Stomach (tissue), 9 donors: Measurements from ENCODE around the gene PKDCC. TPM values are rescaled to one million over a fixed set of nuclear protein-coding genes. Genes with fewer than 3 reads are reported as not detected.

Source experiments
- DNase-seq, 2 donors: peaks; one replicate each; pipeline versions ENCODE4 v3.0.0 to v3.0.0-alpha.2; 2013 to 2019
- H3K27ac ChIP-seq, 5 donors: fragments of 200-600 bp in 4 of 5; sonication (generic) in 4 of 5; one replicate each; pipeline ENCODE4 v1.5.1; 2013 to 2019; ENCODE audit warnings: mild to moderate bottlenecking in 1 of 5, moderate library complexity in 1 of 5
- H3K27me3 ChIP-seq, 3 donors: fragments of 200-600 bp; sonication (generic); one replicate each; pipeline ENCODE4 v1.5.1; 2017 to 2019; ENCODE audit warnings: mixed run types in 1 of 3
- H3K36me3 ChIP-seq, 4 donors: fragments of 200-600 bp; sonication (generic); 1 replicate in 3 of 4; 2 replicates in 1 of 4; pipeline ENCODE4 v1.5.1; 2016 to 2019
- H3K4me1 ChIP-seq, 4 donors: fragments of 200-600 bp; sonication (generic); one replicate each; pipeline ENCODE4 v1.5.1; 2016 to 2019
- H3K4me3 ChIP-seq, 4 donors: fragments of 200-600 bp; sonication (generic) in 3 of 4; one replicate each; pipeline ENCODE4 v1.5.1; 2016 to 2019; ENCODE audit warnings: mild to moderate bottlenecking in 1 of 4
- H3K9me3 ChIP-seq, 4 donors: fragments of 200-600 bp; sonication (generic); one replicate each; pipeline ENCODE4 v1.5.1; 2016 to 2019
- EP300 ChIP-seq: sonication (generic); formaldehyde crosslinking; IDR thresholded peaks from one replicate; pipeline ENCODE4 v1.6.1; 2017; ENCODE audit warnings: antibody characterized with exemption
- POLR2A ChIP-seq, 4 donors: fragments of 450-650 bp; IDR thresholded peaks; one replicate each; pipeline ENCODE4 v1.6.1; 2016; ENCODE audit warnings: antibody characterized with exemption in 4 of 4, control low read depth in 2 of 4, mild to moderate bottlenecking in 1 of 4, moderate library complexity in 1 of 4
- POLR2AphosphoS5 ChIP-seq, 3 donors: sonication (generic); formaldehyde crosslinking; IDR thresholded peaks; one replicate each; pipeline ENCODE4 v1.6.1; 2016; ENCODE audit warnings: antibody characterized with exemption in 3 of 3
- WGBS, 5 donors: extraction: QIAGEN DNeasy Blood & Tissue Kit in 3 of 5; methylation state at CpG; one replicate each; pipeline versions ENCODE4 v1.1.5 to v1.1.7; 2013 to 2018; 5-methylcytosine and 5-hydroxymethylcytosine counted together
- intact Hi-C: fragments of 100-400 bp; cut with DNase I; formaldehyde crosslinking; loops from one replicate; pipeline ENCODE4 v1.15.1; 2023; ENCODE audit warnings: low total_unique reads
- polyA plus RNA-seq, 3 donors: library from polyadenylated mRNA; stranded (reverse); fragments of 200-250 nt; gene quantifications; one replicate each; pipeline ENCODE4 v1.2.3, GENCODE V29; 2013
- total RNA-seq, 5 donors: library from RNA; depleted of rRNA; stranded (reverse); fragments of >200 nt; gene quantifications; one replicate each; pipeline versions ENCODE4 v1.1.0 to v1.2.3, GENCODE V29; 2014 to 2016
- TF ChIP-seq, protein P1 (sequence below), 7 experiments: fragments of 450-650 bp in 4 of 7; fragments of 200-600 bp in 3 of 7; sonication (generic) in 3 of 7; IDR thresholded peaks; one replicate each; pipeline ENCODE4 v1.5.1; 2016 to 2019; ENCODE audit warnings: antibody characterized with exemption in 7 of 7, control low read depth in 2 of 7, mild to moderate bottlenecking in 1 of 7
- donor health status: healthy with polysubstance abuse.
- donor health status: Bipolar disorder and iron deficiency.
- donor health status: healthy.

Gene PKDCC
- total and polyA plus RNA-seq, 8 donors, result 15.4 to 176 (median 50.9) TPM

DNA sequence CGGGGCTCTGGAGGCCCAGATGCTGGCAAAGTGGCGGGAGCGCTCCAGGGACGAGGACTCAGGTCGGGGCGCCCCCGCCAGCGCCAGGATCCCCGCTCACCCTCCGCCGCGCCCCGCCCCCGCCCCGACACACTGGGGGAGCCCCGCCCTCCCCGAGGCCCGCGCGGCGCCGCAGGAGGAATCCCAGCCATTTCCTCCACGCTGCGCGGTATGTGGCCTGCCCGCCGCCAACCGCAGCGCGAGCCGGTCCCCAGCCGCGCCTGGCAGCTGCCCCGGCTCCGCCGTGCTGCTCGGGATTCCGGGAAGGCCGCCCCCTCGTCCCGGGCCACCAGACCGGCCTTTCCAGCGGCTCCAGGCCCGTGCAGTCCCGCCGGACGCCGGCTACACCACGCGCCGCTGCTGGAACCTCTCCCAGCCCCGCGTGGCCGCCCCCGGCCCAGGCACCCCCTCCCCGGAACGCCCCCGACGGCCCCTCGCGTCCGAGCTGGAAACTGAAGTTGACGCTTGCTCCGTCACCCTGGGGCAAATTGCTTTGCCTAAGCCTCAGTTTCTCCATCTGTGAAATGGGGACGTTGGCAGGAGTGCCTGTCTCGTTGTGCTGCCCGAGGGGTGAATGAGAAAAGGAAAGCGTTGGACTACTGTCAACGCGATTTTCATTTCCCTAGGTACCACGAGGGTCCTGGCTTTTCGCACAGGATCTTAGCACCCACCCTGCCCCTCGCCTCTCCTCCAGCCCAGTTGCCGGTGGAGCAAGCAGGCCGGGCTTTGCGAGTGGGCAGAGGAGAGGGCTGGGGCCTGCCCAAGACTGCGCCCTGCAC lies 53.6 kb downstream of the PKDCC start:
- H3K4me3 ChIP-seq, result peak overlapping the region; percentile 42 to 56 (median 50)
- TF ChIP-seq POLR2A (IDR thresholded peaks at IDR 0.05), result no peak
- TF ChIP-seq POLR2AphosphoS5 (IDR thresholded peaks at IDR 0.05), result peak in 2 of 3 donors; percentile 39 to 54
- H3K4me1 ChIP-seq, result peaks cover 16 to 90% (median 31%) of the 10 kb centered on the region in 4 donors
- WGBS, 5 donors, result 10 to 24% (median 14%) methylated on average over 23 to 77 of the region's 77 CpGs
- H3K36me3 ChIP-seq, result no peaks in the 10 kb centered on the region
- intact Hi-C loops, result no loop called here
- peak overlapping the region; percentile 84 to 91 (median 90) for H3K27ac ChIP-seq
- peak; percentile 75 to 88 for DNase-seq
- no peaks in the 10 kb centered on the region for H3K9me3 ChIP-seq
- H3K27me3 ChIP-seq, result no peaks in the 10 kb centered on the region

DNA sequence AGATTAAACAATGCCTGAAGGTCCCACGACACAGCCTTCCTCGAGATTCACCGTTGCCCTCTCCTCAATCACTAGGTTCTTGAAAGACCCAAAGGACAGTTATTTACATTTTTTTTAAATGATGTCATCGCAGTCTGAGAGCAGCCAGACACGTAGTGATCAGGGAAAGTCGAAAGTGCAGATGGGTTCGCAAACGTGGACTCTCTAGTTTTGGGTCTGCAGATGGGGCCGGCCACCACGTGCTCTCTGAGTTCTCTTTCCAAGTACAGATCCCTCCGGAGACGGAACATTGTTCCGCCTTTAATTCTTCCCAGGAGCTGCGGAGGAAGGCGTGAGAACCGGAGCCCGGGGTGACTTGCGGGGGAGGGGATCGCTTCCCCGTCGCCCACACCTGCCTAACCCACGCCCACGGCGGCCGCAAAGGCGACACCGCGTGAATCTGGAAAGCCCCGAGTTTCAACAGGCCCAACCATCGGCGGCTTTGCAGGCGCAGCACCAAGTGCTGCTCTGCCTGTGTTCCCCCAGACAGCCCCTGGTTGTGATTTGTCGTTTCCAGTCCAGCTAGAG lies 54.3 kb downstream of the PKDCC start:
- TF ChIP-seq, protein P1, sequence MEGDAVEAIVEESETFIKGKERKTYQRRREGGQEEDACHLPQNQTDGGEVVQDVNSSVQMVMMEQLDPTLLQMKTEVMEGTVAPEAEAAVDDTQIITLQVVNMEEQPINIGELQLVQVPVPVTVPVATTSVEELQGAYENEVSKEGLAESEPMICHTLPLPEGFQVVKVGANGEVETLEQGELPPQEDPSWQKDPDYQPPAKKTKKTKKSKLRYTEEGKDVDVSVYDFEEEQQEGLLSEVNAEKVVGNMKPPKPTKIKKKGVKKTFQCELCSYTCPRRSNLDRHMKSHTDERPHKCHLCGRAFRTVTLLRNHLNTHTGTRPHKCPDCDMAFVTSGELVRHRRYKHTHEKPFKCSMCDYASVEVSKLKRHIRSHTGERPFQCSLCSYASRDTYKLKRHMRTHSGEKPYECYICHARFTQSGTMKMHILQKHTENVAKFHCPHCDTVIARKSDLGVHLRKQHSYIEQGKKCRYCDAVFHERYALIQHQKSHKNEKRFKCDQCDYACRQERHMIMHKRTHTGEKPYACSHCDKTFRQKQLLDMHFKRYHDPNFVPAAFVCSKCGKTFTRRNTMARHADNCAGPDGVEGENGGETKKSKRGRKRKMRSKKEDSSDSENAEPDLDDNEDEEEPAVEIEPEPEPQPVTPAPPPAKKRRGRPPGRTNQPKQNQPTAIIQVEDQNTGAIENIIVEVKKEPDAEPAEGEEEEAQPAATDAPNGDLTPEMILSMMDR (IDR thresholded peaks at IDR 0.05), result no peak
- no peak for TF ChIP-seq EP300
- peak in 1 of 3 donors; percentile 31 for TF ChIP-seq POLR2AphosphoS5 (IDR thresholded peaks at IDR 0.05)
- peak overlapping the region; percentile 42 to 56 (median 50) for H3K4me3 ChIP-seq
- H3K4me1 ChIP-seq, result peaks cover 16 to 85% (median 31%) of the 10 kb centered on the region in 4 donors
- intact Hi-C loops, result no loop called here
- no peaks in the 10 kb centered on the region for H3K36me3 ChIP-seq
- H3K27me3 ChIP-seq, result no peaks in the 10 kb centered on the region
- peak; percentile 67 to 91 for DNase-seq
- H3K9me3 ChIP-seq, result no peaks in the 10 kb centered on the region
- H3K27ac ChIP-seq, result peak overlapping the region; percentile 84 to 91 (median 90)
- 4 to 7% (median 5%) methylated on average over 15 to 33 of the region's 33 CpGs for WGBS, 5 donors

DNA sequence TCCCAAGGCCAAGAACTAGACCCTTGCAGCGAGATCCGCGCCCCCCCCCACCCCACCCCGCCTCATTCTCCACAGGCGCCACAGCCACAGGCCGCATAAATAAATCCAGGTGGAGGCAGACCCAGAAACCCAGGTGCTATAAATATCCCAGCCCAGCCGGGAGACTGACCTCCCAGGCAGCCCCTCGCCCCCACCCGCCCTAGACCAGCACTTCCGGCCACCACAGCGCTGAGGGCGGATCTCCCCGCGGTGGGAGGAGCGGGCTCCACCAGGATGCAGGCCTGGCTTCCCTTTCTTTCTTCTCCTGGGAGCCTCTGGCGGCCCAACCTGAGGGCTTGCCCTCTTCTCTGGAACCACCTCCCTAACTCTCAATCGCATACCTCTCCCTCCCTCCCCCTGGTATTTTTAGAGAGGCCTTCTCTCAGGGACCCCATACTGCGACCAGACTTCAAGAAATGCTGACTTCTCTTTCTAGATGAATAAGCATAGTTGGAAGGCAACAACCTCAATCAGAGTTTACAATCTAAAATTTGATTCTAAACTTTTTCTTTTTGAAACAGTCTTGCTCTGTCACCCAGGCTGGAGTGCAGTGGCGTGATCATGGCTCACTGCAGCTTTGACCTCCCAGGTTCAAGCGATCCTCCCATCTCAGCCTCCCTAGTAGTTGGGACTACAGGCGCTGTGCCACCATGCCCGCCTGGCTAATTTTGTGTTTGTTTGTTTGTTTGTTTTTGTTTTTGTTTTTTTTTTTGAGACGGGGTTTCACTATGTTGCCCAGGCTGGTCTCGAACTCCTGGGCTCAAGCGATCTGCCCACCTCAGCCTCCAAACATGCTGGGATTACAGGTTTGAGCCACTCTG lies 55.0 kb downstream of the PKDCC start:
- peaks cover 16 to 78% (median 31%) of the 10 kb centered on the region in 4 donors for H3K4me1 ChIP-seq
- peak overlapping the region; percentile 84 to 91 (median 90) for H3K27ac ChIP-seq
- no peaks in the 10 kb centered on the region for H3K9me3 ChIP-seq
- no peaks in the 10 kb centered on the region for H3K36me3 ChIP-seq
- intact Hi-C loops, result no loop called here
- 33 to 47% (median 37%) methylated on average over 19 to 25 of the region's 25 CpGs for WGBS, 5 donors
- no peaks in the 10 kb centered on the region for H3K27me3 ChIP-seq
- DNase-seq, result peak; percentile 61 to 92
- H3K4me3 ChIP-seq, result peak overlapping the region; percentile 42 to 56 (median 50)
- peak in 1 of 3 donors; percentile 24 for TF ChIP-seq POLR2AphosphoS5 (IDR thresholded peaks at IDR 0.05)
- TF ChIP-seq EP300, result no peak

DNA sequence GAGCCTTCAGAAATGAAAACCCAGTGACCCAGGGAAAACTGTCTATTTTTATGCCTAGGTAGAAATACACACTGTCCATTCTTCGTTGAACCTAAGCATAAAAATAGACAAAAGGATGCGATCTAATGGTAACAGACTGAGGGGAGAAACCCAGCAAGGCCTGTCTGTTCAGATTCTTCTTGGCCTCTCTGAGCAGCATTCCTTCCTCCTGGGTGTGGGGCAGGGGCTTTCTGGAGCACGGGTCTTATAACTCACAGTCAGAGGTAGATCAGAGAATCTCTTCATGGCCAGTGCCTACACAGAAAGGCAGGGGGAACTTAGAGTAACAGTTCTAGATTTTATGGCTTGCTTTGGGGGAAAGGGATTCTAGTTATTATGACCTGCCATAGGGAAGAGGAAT lies 56.0 kb downstream of the PKDCC start:
- WGBS, 5 donors, result 57 to 77% (median 67%) methylated on average over 3 of the region's 3 CpGs
- no peak overlapping the region for H3K4me3 ChIP-seq
- peak overlapping the region in 2 of 5 donors; percentile 89 to 90 for H3K27ac ChIP-seq
- TF ChIP-seq POLR2AphosphoS5 (IDR thresholded peaks at IDR 0.05) (no peak), EP300 (no peak), POLR2A (IDR thresholded peaks at IDR 0.05) (no peak)
- TF ChIP-seq, protein P1 (IDR thresholded peaks at IDR 0.05), result no peak
- intact Hi-C loops, result no loop called here
- no peak for DNase-seq
- H3K4me1 ChIP-seq, result peaks cover 16 to 68% (median 29%) of the 10 kb centered on the region in 4 donors
- H3K27me3 ChIP-seq, result no peaks in the 10 kb centered on the region
- no peaks in the 10 kb centered on the region for H3K36me3 ChIP-seq
- H3K9me3 ChIP-seq, result no peaks in the 10 kb centered on the region

DNA sequence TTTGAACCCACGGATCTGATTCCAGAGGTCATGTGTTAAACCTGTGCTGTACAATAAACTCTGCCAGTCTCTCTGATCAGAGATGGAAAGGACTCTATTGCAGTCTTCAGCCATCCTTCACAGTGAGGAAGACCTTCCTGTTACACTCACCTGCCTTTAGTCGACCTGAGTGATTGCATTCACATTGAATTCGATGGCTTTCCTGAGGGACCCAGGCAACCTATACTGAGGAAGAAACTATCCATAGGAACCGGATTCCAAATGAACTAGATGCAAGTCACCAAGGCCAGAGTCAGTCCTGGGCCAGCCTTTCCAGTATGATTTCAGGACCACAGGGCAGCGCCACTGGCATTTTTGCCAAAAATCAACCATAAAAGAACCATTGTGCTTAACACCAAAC lies 56.8 kb downstream of the PKDCC start:
- WGBS, 5 donors, result 83 to 91% (median 86%) methylated on average over 5 of the region's 5 CpGs

More for the DNA sequence above, 56.8 kb downstream of the PKDCC start:
- Histone ChIP-seq H3K4me3 (no peak overlapping the region), H3K27me3 (no peaks in the 10 kb centered on the region), H3K4me1 (peaks cover 16 to 60% (median 26%) of the 10 kb centered on the region in 4 donors), H3K36me3 (no peaks in the 10 kb centered on the region), H3K9me3 (no peaks in the 10 kb centered on the region), H3K27ac (peak overlapping the region in 3 of 5 donors; percentile 66 to 89 (median 70))
- no peak for DNase-seq
- intact Hi-C loops, result no loop called here
- TF ChIP-seq POLR2AphosphoS5 (IDR thresholded peaks at IDR 0.05), result no peak
- TF ChIP-seq POLR2A (IDR thresholded peaks at IDR 0.05), result no peak
- no peak for TF ChIP-seq EP300
- TF ChIP-seq, protein P1 (IDR thresholded peaks at IDR 0.05), result no peak
